Nucleus accumbens (tissue), 56 donors: ENCODE data around the gene SLC4A1AP.
A peak's percentile ranks its signal among the peaks of the same experiment; 100 is the strongest.
"Not testable (repeated sequence)": the region's sequence is repeated elsewhere in the genome, so short reads cannot be mapped to it uniquely, and the experiment has no call there.

ENCODE experiments used
- DNase-seq, 56 donors: peaks; one replicate each; lab custom pipeline; 2025; lab: John Stamatoyannopoulos, UW

SLC4A1AP gene

DNA sequence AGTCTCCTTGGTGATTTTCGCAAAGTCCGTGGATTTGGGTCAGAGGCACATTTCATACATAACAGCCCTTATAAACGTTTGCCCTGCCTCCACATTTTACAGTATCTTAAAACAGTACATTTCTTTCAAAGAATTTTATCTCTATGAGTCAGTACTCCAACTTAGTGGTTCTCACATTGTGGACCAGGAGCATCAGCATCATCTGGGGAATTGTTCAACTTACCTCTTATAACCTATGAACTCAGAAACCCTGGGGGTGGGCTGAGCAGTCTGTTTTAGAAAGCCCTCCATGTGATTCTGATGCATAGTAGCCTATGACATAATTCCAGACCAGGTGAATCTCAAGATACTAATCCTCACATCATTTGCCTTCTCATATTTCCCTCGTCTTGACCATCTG lies 12.6 kb upstream of the SLC4A1AP start:
- DNase-seq: no peak

DNA sequence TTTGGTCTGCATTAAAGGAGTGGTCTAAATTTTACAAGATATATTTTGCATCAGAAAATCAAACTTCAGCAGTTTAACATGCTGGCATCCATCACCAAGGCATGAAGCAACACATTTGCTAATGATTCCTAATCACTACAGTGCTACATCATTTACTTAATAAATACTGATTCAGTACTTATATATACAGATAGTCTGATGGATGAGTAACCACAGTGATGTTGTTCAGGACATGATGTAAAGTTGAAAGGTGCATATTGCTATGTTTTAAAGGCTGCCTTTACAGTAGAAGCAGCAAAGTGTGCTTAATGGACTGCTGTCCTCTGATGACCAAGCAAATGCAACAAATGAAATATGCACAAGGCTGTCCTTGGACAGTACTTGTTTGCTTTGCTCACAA lies 11.3 kb upstream of the SLC4A1AP start:
- DNase-seq: no peak

DNA sequence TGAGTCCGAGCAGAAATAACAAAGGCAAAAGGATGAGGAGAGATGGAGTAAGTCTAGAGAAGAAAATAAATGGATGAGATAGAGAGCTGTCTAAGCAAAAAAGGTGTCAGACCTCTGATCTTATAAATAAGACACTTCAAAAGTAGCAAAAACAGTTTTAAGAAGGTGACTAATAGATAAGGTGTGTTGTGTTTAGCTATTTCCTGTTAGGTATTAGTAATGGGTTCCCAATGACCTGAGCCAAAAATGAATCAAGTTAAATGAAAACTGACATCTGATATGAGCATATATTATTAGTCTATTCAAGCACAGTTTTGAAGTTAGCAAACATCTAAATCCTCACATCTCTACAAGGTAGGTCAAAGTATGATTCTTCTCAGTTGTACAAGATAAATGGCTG lies 10.9 kb upstream of the SLC4A1AP start:
- DNase-seq: no peak

DNA sequence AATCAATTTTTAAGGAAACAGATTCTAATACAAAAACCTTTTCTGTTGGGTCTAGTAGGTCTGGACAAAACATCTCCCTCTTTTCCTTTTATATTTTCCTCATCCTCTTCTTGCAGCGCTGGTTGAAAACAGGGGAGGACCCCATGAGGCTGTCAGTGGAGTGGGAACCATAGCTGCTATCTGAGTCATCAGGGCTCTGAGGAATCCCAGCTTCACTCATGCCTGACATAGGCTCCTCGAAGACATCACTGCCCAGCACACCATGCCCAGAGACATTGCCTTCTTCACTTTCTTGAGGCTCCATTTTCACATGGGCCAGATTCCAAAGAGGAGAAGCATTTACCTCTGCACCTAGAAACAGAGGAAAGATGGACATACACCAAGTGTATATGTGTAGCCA lies 10.3 kb upstream of the SLC4A1AP start:
- no peak for DNase-seq

DNA sequence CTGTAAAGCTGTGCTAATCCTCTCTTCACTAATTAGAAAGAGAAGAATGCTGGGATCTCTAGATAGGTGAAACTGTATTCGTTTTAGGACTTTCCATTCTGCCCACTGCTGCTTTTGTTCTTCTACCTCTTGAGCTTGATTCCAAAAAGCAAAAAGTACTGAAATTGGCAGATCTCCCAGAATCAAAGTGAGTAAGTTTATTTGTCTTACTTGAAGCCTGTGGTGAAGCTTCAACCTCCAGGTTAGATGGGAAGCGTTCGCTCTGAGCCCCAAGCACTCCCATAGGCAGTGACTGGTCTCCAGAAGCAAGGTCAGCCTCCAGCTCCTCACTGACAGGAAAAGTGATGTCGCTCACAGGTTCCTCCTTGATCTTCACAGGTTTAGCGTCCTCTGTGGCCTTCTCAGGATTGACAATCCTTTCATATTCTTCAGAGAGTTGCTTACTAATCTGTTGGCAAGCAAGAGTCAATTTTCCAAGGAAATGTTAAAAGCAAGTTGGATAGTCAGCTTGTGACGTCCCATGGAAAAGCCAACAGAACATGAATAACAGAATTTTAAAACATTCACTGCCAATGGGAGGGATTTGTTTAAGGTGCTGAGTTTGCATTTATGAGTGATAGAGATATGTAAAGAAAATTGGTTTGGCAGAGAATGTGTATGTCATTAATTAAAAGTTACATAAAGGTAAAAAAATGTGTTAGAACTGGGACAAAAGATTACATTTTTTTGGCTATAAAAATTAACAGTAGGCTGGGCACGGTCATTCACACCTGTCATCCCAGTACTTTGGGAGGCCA lies 8.3 kb upstream of the SLC4A1AP start:
- no peak for DNase-seq

DNA sequence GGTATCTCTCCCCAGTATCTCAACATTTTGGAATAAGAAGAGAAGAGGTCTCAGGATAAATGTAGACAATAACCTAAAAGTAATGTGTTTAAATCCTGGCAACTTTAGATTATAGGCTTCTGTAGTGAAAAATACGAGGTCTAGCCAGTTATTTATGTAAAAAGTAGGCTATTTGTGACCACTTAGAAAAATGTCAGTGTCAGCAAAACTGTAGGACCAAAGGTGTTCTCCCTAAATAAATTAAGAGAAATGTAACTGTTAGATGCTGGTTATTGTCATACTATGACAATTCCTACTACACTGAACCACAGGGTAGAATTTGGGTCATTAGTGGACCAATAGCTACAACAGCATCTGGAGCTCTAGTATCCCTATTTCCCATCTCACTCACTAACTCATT lies 2.3 kb upstream of the SLC4A1AP start:
- no peak for DNase-seq

DNA sequence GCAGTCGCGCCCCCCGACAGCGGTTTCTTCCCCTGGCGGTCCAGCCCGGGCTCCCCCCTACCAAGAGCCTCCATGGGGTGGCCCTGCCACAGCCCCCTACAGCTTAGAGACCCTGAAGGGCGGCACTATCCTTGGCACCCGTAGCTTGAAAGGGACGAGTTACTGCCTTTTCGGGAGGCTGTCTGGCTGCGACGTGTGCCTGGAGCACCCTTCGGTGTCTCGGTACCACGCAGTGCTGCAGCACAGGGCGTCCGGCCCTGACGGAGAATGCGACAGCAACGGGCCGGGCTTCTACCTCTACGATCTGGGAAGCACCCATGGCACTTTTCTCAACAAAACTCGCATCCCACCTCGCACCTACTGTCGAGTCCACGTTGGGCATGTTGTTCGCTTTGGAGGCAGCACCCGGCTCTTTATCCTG lies 475 bp downstream of the SLC4A1AP start:
- peak in 2 of 56 donors; percentile 33 to 42 for DNase-seq

DNA sequence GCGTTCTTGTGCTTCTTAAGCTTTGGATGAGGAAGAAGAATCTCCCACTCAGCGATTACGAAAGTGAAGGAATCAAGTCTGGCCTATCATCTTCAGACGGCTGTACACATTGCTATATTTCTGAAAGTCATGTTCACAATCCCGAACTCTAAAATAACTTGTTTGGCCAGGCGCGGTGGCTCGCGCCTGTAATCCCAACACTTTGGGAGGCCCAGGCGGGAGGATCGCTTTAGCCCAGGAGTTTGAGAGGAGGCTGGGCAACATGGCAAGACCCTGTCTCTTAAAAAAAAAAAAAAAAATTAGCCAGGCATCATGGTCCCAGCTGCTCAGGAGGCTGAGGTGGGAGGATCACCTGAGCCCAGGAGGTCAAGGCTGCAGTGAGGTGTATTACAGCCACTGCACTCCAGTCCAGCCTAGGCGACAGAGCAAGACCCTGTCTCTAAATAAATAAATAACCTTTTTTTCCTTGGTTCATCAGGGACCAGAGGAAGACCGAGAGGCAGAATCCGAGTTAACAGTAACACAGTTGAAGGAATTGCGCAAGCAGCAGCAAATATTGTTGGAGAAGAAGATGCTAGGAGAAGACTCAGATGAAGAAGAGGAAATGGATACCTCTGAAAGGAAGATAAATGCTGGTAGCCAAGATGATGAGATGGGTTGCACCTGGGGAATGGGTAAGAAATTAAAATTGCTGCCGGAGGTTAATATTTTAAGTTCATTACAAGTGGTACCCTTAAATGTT lies 1.1 kb downstream of the SLC4A1AP start:
- DNase-seq: no peak

DNA sequence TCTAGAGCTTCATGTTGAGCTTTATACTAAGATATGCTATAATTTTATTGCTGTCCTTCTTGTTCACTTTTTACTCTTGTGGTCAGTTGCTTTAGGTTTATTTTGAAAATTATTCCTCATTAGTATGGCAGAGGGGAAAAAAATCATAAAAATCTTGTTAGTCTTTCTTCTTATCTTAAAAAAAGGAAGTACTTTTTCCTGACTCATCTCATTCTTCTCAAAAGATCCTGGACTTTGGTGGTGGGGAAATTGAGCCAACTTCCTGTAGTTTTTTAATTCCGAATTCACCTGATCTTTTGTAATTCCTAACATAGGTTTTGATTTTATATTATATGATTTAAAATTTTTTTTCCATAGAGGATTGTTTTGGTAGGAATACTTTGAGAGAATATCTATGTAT lies 3.8 kb downstream of the SLC4A1AP start:
- DNase-seq: no peak

DNA sequence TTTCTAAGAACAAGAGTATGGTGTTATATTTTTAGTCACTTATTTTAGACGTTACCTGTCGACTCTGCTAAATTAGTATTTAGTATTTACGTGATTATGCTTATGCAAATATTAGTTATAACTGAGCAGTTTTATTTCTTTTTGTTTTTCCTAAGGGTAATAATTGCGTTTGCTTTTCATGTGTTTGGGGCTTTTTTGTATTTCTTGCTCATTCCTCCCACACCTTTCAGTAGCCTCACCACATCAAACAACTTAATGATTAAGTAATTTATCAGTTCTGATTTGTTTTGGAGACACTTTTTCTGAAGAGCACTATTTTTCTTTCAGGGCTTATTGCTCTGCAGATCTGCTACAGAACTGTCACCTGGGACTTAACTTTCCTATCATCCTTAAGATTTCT lies 7.5 kb downstream of the SLC4A1AP start:
- DNase-seq: no peak

DNA sequence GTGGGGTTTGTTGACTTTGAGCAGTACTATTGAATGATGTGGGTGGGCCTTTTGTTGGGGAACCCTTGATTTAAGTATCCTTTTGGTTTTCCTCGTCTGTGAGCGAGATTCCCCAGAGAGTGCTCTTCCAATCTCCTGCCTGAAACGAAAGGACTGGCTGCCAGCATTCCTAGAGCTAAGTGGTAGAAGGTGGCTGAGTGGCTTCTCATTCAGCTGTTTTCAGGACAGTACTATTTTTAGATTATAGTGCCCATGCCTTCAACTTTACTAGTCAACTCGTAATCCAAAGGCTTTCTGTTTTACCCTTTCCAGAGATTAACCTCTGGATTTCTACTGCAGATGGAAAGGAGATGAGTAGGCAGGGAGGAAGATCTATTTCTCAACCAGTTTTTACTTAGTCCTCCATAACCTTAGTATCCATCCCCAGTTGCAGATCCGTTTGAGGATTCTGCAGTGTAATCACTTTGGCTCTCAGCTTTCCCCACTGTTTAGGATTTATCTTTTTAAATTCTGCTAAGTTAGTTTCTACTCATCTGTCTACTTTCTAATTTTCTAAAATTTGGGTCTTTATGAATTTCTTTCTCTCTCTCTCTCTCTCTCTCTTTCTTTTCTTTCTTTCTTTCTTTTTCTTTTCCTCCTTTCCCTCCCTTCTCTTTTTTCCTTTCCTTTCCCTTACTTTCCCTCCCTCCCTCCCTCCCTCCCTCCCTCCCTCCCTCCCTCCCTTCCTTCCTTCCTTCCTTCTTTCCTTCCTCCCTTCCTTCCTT lies 9.2 kb downstream of the SLC4A1AP start:
- no peak for DNase-seq

DNA sequence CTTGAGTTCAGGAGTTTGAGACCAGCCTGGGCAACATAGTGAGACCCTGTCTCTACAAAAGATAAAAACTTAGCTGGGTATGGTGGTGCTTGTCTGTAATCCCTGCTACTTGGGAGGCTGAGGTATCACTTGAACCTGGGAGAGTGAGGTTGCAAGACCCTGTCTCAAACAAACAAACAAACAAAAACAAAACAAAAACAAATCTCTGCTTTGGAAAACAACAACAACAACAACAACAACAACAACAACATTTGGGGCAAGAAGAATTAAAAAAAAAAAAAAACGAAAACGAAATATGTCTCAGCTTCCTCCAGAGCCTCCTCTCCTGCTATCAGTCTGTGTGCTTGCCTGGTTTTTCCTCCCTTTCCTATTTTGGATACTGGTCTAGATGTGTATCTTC lies 16.9 kb downstream of the SLC4A1AP start:
- no peak for DNase-seq

DNA sequence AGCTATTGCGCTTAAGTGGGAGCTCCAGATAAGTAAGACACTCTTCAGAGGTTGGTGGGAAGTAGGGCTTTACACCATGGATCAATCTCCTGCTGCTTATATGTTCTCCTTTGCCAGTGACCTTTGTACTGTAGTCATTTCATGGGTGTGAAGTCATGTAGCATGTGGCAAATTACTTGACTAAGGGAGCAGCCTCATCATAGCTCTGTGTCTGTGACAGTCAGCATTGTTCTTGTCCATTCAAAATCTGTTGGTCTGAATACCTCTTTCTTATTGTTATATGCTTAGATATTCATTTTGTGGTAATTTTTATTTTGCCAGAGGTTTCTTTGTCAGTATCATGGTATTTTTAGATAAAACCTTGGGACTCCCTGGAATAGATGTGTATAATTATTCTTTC lies 18.2 kb downstream of the SLC4A1AP start:
- no peak for DNase-seq

DNA sequence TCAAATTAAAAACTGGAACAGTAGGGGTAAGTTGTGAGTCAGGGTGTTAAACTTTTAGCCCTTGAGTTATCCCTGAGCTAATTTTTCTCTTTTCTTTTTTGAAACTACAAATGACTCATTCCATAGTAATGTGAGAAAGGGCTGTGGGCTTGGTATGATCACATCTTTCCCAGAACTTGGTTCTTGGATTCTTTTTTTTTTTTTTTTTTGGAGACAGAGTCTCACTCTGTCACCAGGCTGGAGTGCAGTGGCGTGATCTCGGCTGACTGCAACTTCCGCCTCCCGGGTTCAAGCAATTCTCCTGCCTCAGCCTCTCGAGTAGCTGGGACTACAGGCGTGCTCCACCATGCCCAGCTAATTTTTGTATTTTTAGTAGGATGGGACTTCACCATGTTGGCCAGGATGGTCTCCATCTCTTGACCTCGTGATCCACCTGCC lies 18.7 kb downstream of the SLC4A1AP start:
- not testable (repeated sequence) for DNase-seq

DNA sequence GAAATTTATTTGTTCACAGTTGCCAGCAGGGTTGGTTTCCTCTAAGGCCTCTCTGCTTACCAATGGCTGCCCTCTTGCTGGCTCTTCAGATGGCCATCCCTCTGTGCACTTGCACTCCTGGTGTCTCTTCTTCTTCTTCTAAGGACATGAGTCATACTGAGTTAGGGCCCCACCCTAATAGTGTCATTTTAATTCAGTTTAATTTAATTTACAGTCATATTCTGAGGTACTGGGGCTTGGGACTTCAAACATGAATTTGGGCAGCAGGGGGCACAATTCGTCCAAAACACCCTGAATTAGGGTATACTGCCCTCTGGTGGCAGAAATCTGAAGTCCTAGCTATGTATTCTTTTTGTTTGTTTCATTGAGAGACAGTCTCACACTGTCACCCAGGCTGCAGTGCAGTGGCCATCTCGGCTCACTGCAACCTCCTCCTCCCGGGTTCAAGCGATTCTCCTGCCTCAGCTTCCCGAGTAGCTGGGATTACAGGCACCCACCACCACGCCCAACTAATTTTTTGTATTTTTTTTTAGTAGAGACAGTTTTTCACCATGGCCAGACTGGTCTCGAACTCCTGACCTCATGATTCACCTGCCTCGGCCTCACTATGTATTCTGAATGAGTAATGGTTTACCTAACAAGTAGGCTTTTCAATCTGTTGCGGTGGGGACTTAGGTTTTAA lies 19.8 kb downstream of the SLC4A1AP start:
- DNase-seq: peak in 38 of 56 donors; percentile 1 to 81 (median 30)

DNA sequence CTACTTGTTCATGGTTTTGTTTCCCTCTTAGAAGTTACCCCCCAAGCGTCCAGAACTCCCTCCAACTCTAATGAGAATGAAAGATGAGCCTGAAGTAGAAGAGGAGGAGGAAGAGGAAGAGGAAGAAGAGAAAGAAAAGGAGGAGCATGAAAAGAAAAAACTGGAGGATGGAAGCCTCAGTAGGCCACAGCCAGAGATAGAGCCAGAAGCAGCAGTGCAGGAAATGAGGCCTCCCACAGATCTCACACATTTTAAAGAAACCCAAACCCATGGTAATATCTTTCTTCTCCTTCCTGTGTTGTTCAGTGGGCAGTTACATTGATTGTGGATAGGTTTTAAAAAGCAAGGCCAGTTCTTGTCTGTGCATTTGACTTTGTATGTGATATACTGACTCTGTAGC lies 21.3 kb downstream of the SLC4A1AP start:
- not testable (repeated sequence) for DNase-seq

DNA sequence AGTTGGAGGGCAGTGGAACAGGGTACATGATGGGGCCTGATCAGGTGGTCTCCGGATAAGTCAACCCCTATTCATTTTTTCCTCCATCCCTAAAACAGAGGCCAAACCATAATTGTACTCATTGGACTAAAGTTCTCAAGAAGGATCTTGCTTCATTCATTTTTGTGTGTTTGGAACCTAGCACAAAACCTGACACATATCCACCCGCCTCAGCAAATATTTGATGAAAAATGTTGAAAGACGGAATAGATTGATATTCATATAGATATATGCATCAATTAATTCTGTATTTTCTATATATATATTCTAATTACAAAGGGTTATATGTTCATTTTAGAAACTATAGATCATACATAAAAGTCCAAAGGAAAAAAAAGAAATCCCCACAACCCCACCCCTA lies 21.9 kb downstream of the SLC4A1AP start:
- DNase-seq: no peak

DNA sequence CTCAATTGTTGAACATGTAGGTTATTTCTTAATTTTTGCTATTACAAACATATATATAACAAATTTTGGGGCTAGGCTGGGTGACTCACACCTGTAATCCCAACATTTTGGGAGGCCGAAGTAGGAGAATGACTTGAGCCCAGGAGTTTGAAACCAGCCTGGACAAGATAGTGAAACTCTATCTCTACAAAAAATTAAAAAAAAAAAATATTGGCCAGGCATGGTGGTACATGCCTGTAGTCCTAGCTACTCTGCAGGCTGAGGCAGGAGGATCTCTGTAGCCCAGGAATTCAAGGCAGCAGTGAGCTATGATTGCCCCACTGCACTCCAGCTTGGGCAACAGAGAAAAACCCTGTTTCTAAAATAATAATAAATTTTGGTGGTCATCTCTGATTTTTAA lies 23.5 kb downstream of the SLC4A1AP start:
- DNase-seq: no peak

DNA sequence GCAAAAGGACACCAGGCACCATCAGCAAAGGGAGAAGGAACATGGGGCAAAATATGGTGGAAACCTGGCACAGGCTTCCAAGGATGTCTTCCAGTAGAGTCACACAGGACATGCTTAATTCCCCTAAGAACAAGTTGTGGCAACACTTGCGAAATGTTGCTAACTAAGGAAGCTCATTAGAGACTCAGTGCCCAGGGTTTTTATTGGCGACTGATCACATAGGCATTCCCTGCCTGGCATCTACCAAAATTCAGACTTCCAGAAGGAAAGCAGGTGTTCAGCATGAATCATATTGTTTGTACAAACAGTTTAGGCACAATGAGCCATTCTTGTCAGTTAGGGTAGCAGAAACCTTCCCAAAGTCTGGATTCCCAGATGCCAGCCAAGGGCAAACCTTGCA lies 25.7 kb downstream of the SLC4A1AP start:
- DNase-seq: no peak

DNA sequence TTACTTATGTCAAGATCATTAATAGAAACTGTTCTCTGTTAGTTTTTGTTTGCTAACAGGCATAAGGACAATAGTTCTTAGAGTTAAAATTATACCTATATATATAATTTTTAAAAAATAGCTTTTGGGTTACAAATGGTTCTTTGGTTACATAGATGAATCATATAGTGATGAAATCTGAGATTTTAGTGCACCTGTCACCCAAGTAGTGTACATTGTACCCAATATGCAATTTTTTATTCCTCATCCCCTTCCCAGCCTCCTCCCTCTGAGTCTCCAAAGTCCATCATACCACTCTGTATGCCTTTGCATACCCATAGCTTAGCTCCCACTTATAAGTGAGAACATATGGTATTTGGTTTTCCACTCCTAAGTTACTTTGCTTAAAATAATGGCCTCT lies 26.4 kb downstream of the SLC4A1AP start:
- DNase-seq: no peak

DNA sequence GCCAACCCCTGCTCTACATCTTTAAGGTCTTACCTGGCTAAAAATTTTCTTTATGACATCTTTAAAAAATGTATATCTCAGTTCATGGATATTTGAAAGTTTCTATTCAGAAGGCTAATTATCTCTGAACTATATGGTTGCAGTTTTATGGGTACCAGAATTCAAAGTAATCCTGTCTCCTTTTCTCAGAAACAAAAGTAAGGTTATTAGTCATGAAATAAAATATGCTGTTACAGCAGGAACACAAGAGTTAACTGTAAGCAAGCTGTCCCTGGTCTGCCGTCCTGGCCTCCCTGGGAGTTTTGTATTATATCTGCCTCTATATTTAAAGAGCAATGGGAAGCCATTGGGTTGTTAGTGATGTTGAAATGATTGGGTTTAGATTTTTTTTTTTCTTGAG lies 34.0 kb downstream of the SLC4A1AP start:
- no peak for DNase-seq
